HEK293T (cell line): ENCODE data around the gene PLCXD3.

ENCODE experiments used
- FOXA1 ChIP-seq: fragments of 450-650 bp; IDR thresholded peaks from 2 replicates; pipeline ENCODE4 v1.6.1; 2016; ENCODE audit warnings: mild to moderate bottlenecking
- SP1 ChIP-seq: fragments of 450-650 bp; IDR thresholded peaks from 2 replicates; pipeline ENCODE4 v1.6.1; 2017
- SUZ12 ChIP-seq: fragments of 450-650 bp; IDR thresholded peaks from 2 replicates; pipeline ENCODE4 v1.6.1; 2016; ENCODE audit warnings: mild to moderate bottlenecking
- ZNF384 ChIP-seq: fragments of 450-650 bp; IDR thresholded peaks from 2 replicates; pipeline ENCODE4 v1.6.1; 2016

DNA sequence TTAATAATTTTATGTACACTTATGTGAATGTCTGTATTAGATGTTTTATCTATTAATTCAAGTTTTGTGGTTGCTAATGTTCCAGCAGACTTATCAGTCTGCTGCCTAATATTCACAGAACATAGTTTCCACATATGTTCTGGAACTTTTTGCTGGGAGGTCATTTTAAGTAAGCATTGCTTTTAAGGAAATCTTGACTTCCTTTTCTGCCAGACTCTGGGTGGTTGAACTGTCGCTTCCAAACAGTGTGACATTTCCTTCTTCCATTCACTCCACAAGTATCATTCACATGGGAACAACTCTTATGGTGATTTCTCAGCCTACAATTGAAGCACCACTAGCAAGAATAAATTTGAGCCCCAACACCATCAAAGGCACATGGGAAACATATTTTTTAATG, 82.9 kb downstream of the PLCXD3 start:
- TF ChIP-seq SP1 (no peak), FOXA1 (no peak), SUZ12 (no peak), ZNF384 (no peak)
